GM19025 (cell line): Measurements from ENCODE around the gene VAX1.
A peak's percentile ranks its signal among the peaks of the same experiment; 100 is the strongest.
"Not testable (repeated sequence)": the region's sequence is repeated elsewhere in the genome, so short reads cannot be mapped to it uniquely, and the experiment has no call there.

Source experiments
- ATAC-seq: cut with Tn5 transposase; IDR thresholded peaks from one replicate; pipeline ENCODE4 v1.9.1; 2021; ENCODE audit warnings: mild to moderate bottlenecking, low read depth, moderate library complexity; ENCODE audit not compliant: unreplicated experiment

The VAX1 gene, protein sequence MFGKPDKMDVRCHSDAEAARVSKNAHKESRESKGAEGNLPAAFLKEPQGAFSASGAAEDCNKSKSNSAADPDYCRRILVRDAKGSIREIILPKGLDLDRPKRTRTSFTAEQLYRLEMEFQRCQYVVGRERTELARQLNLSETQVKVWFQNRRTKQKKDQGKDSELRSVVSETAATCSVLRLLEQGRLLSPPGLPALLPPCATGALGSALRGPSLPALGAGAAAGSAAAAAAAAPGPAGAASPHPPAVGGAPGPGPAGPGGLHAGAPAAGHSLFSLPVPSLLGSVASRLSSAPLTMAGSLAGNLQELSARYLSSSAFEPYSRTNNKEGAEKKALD

DNA sequence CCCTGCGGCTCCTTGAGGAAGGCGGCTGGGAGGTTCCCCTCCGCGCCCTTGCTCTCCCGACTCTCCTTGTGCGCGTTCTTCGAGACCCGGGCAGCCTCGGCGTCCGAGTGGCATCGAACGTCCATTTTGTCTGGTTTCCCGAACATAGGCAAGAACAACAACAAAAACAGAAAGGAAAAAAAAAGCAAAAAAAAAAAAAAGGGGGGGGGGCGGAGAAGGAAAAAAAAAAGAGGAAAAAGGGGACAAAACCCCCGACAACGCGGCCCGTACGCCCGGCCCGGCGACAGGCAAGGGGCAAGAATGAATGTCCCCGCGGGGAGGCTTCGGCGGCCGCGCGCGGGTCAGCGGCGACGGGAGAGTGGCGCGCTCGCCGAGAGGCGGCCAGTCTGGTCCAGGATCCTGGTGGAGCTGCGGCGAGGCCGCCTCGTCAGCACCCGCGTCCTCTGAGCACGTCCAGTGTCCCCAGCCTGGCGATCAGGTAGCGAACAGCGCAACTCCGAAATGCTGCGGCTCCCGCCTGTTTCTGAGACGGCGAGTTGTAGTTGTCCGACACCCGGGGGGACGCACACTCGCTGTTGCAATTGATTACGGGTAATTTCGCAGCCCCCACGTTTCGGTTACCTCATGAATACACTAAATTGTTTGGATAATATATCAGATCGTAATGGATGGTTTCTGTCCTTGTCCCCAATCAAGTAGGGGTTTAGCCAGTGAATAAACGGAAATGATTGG, at the start of gene VAX1:
TSS of gene VAX1 (minus strand) at position 360 of the 732 bp plus-strand sequence. CDS start at position 146, 214 bp downstream.
- ATAC-seq = no peak

DNA sequence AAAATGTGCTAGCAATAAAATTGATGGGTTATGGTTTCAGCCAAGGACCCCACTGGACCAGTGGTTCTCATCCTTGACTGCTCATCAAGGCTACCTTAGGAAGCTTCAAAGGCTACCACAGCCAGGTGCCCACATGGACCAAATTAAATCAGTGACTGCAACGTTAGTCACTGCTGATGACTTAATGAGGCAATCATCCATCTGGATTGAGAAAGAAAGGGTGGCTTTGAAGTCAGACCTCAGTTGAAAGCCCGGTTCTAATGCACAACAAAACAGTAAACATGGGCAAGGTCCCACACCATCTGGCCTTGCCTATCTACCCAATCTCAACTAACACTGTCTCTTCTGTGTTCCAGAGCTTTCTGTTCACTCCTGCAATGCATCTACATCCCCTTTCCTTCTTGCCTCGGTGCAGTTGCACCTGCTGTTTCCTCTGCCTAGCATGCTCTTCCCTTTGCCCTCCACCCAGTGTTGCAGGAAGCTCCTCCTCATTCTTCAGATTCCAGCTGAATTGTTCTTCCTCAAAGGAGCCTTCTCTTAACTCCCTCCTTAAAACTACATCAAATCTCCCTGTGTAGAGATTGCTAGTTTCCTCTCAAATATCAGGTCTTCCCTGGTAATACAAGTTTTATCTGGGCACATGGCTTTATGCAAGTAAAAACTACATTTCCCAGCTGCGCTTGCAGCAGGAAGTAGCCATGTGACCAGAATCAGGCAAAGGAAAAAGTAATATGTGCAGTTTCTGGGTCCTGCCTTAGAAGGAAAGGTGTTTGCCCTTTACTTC, 49.0 kb upstream of the VAX1 start:
- no peak for ATAC-seq

DNA sequence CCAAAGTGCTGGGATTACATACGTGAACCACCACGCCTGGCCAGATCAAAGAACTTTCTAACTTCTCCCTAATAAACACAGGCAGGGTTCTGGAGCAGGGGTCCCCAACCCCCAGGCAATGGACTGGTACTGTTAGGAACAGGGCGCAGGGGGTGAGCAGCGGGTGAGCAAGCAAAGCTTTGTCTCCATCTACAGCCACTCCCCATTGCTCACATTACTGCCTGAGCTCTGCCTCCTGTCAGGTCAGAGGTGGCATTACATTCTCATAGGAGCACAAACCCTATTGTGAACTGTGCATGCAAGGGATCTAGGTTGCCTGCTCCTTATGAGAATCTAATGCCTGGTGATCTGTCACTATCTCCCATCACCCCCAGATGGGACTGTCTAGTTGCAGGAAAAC, 47.7 kb upstream of the VAX1 start:
- not testable (repeated sequence) for ATAC-seq

DNA sequence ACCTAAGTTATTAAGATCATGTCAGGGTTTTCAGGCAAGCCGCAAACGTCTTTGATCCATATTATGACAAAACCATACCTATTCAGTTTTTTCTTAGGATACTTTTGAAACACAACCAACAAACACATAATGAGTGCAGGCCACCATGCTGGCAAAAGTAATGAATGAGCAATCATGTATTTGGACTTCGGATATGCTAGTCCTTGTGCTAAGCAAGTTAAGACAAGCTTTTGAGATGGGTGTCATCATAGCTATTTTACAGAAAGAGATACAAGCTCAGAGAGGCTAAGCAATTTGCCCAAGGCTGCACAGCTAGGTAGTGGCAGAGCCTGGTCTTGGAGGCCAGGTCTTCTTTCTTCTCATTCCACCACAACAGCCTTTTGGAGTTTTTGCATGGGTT, 46.8 kb upstream of the VAX1 start:
- ATAC-seq = no peak

DNA sequence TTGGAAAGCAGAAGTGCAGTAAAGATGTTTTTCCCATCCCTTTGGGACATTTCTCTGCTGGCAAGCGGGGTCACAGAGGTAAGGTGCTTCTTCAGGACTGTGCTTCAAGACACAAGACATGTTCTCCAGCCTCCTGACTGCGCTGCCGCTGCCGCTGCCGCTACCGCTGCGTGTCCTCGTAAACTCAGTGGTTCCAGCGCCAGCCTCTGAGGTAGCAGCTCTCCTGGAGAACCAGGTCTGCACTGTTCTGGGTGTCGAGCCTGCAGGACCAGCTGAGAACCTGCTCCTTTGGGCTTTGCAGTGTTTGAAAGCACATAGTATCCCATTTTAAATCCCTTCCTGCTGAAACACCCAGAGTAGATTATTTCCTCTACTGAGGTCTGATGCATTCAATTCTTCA, 46.2 kb upstream of the VAX1 start:
- ATAC-seq = no peak

DNA sequence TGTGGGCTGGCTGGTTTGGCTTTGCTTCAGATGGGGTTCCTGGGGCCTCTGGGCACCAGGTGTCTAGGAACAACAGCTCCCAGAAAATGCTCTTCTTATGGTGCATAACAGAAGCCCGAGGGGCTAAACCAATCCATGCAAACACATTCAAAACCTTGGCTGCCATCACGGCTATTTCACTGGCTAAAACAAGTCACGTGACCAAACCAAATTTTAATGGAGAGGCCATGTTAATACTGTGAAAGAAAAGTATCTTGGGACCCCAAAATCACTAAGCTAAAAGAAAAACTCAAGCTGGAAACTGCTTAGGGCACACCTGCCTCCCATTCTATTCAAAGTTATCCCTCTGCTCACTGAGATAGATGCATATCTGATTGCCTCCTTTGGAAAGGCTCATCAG, 40.1 kb upstream of the VAX1 start:
- ATAC-seq = no peak

DNA sequence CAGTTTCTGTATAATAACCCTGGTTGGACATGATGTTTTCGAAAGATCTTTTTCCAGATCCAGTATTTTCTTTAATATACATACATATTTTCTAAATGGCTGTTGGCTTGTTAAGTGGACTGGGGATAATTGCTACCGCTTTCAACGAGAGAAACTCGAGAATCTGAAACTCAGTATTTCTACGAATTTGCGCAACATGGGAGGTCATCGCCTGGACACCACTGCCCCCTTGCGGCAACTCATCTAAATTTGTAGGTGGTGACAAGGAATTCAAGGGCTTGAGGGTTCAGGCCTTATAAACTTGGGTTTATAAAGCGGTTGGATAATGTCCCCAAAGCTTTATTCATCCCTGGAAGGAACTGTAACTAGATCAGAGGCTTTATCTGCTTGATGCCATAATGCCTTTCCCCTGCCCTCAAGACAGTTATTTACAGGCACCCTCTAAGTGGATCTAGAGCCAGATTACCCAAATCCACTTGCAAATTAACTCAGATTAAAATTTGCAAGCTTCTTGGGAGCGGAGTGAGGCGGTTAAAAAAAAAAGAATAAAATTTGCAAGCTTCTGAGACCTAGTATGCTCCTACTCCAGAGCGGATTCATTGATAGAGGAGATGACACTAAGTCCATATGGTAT, 37.9 kb upstream of the VAX1 start:
- peak; percentile 44 for ATAC-seq

DNA sequence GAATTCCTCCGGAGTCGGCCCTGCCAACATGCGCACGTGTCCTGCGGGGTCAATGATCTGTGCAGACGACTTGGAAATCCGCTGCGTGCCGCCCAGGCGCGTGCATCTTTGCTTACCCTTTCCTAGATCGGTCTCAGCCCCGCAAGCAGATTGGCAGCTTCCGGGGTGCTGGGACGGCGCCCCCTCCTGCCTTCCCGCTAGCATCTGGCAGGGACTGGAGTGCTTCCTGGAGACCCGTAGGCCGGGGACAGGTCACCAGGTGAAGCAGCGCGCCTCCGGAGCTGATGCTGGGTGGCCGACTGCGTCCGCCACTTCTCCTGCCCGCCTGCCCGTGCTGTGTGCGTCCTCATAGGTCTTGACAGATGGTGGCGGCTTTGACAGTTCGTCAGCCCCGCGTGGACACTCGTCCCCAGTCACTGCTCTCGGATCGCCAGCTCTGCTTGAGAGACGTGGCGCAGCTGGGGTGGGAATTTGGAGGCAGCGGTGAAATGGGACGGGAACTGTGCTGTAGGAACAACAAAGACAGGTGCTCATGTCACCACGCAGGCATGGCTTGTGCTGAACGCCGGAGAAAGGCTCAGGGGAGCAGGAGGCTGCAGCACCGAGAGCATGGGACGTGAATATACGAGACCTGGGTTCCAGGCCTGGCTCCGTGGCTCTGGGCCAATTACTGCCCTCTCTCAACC, 37.3 kb upstream of the VAX1 start:
- peak; percentile 28 for ATAC-seq

DNA sequence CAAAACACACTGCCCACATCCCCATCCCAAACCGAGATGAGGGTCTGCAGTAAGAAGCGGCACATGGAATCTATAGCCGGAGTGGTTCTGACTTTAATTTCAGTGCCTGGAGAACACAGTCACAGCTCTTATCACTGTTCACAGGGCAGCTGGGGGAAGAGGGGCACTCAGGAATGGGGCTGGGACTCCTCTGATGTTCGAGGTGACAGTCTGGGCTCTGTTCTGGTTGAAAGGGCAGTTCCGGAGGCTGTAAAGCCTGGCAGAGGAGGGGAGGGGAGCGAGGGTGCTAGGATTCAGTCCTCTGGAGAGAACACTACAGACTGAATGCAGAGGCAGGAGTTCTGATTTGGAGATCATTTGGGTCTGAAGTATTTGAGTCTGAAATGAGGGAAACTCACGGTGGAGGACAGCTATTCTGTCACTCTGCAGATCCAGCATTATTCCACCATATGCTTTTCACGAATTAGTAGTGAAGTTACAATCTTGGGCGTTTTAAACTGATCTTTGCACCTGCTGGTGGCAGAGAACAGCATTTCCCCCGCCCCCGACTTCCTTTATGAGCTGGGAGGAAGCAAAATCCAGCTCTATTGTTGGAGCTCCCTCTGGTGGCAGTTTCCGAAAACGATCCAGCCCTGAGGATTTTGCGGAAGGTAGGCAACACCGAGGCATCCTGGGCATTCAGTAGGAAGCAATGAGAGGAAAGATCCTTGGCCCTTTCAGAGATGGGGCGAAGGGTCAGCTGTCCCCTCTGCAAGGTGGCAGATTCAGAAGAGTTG, 36.6 kb upstream of the VAX1 start:
- peak; percentile 76 for ATAC-seq

DNA sequence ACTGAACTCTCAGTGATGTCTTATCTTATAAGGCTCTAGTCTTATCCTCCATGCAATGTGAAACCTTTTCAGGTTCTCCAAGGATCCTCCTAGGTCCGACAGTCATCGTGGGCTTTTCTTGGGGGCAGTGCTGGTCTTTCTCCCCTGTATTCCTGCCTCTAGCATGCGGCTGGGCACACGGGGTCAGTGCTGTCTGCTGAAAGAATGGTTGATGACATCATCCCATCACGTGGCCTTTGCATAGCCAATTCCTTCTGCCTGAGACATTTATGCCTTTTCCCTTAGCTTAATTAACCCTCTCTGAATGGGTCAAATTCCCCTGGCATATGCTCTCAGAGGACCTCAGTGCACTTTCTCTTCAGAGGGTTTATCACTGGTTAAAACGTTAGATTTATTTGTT, 32.2 kb upstream of the VAX1 start:
- ATAC-seq = no peak

DNA sequence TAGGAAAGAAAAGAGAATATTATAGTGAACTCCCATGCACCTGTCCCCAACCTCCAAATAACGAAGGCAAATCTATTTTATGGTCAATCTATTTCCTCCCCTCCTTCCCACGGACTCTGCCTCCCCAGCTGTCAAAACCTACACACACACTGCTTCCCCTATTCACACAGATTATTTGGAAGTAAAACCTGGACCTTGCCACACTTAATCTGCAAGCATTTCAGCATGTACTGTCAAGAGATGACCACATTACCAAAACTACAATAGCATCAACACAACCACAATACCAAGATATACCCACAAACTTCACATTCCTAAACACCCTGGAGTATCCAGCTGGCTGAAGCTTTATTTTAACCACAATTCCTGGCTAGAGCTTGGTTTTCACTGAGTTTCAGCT, 31.4 kb upstream of the VAX1 start:
- no peak for ATAC-seq

DNA sequence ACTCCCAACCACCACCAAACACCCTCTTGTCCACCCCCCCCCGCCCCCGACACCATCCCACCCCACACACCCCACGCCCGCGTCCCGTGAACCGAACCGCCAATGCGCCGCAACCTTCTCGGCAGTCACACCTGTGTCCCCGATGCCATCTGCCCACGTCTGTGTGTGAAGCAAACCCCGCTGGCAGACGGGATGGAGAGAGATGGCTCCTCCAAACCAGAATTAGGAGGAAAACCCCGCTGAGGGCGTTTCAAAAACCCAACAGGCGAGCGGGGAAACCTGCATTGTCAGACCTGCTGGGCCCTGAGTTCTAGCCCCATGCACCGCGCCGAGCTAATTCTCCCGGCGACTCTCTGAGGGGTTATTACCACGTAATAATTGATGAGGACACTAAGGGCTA, 30.7 kb upstream of the VAX1 start:
- ATAC-seq = no peak

DNA sequence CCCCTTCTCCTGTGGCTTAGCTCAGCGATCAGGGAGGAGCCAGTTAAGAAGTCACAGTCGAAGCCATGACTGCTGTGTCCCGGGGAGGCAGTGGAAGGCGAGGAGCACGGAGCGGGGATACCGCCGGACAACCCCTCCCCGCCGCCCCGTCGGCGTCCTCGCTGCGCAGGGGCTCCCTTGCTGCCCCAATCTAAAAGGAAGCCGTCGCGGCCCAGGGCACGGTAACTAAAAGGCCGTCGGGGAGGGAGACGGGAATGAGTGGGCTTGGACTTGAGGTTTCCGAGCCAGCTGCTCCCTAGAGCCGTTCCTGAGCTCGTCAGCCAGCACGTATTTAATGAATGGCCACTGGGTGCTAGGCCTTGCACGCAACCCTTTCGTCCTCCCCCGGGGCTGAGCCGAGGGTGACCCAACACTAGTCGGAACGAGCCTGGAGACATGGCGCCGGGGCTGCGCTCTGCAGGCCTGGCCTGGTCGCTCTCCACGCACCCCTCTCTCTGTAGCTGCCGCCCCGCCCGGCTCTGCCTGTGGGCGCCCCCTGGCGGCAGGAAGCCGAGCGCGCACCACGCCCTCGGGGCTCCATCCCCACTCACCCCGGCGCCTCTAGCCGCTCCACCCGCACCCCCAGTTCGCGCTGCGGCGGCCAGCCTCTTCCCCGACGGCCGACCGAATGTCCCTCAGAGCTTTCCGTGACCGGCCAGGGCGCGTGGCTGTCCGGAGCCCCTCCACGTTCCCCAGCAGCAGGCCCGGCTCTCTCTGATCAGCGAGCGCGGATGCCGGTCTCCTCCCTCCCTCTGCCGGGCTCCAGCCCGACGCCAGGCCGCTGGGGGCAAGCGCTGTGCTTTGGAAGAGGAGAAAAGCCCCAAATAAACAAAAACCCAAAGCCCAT, 30.0 kb upstream of the VAX1 start:
- ATAC-seq = peak; percentile 89

DNA sequence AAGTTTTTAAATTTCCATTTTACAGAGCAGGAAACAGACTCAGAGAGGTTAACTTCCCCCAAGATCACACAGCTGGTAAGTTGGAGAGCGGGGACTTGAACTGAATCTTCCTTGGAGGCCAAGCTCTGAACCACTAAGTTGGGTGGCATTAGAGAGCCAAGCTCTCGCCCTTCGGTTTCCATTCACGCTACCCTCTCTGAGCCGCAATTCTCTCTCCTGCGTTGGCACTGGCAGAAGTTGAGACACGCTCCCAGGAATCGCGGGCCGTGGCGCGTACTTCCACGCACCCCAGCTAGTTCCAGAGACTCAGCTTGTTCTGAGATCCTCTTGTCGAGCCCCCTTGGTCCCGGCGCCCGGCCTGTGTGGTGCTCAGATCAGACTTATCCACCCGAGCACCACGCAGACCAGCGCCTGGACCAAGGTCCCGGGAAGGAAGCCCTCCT, 29.3 kb upstream of the VAX1 start:
- ATAC-seq = no peak

DNA sequence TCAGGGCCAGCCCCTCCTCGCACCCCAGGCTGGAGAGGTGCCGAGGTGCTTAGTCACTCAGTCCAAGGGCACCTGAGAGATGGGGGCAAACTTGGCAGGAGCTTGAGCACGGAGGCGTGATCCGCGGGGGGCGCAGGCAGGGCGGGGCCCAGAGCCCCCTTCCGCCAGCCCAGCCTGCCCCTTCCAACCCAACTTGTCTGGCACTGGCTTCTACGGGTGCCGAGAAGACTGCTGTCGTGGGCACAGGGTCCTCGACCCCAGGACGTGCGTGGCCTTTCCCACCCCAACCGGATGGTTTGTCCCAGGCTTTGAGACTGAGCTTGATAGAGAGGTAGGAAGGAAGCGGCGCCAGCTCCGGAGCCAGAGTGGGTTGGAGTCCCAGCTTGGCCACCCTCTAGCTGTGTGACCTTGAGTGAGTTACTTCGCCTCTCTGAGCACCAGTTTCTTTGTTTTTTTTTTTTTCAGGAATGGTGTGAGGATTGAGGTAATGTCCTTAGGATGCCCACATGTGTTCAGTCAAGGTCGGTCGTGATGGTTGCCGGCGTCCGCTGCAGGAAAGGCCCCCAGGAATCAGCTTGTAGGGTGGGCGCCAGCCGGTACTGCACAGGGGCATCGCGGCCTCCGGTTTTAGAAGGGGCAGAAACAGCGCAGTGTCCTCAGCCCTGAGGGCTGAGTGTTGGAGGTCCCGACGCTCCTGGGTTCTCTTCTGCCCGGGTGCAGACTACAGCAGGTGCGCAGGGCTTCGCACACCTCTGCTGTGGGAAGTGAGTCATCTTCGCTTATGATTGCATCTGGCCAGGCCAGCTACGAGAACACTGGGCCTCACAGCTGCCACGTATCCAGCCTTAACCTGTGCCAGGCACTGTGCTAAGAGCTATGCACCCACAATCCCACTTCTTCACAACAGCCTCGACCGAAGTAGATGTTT, 28.6 kb upstream of the VAX1 start:
- ATAC-seq = no peak

DNA sequence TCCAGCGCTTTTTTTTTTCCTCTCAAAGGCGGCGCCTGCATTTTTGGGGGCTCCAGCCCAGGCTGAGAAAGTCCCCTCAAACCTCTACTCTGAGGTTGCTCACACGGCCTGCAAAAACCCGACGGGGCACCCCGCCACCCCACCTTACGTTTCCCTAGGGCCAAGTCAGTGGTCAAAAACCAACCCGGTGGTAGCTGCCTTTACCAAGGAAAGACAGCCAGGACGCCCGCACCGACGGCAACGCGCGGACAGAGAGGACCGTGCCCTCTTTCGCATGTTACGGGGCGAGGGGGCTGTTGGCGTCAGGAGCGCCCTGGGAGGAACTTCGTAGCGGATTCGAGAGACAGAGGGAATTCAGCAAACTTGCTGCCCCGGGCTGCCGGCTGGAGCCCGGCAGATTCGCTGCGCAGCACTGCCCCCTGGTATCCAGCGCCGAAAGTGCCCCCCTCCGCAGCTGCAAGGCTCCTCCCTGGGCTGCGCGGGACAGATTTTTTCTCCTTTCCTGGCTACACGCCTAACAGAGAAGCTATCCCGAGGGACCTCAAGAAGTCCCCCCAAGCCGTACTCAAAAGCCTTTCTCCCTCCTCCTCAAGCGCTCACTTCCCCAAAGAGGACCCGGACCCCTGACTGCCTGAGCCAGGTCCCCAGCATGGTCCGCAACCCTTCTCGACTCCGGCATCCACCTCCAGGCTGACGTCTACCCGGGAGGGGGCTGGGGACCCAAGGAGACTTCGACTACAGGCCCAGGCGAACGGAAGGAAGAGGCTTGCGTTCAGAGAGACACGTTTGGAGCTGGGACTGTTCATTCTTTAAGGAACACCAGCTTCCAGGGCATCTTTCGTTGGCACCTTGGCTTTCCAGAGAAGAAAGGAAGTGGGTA, 27.7 kb upstream of the VAX1 start:
- ATAC-seq = no peak
